NCI-H1417 (cell line): ENCODE measurements around the gene MACROH2A1.
"Not testable (repeated sequence)": the region's sequence is repeated elsewhere in the genome, so short reads cannot be mapped to it uniquely, and the experiment has no call there.

Source experiments
- DNase-seq, 3 experiments: peaks; one replicate each; lab custom pipeline; 2025; lab: John Stamatoyannopoulos, UW

MACROH2A1 gene

GRCh38 chr5:135377751-135378680 lies 21.0 kb downstream of the MACROH2A1 start:
- no peak for DNase-seq

GRCh38 chr5:135376961-135377624 lies 21.9 kb downstream of the MACROH2A1 start:
- DNase-seq, result no peak

- no peak for DNase-seq
Observed at GRCh38 chr5:135375040-135375793, 23.8 kb downstream of the MACROH2A1 start.

GRCh38 chr5:135373736-135374515 lies 25.1 kb downstream of the MACROH2A1 start:
- peak in 1 of 3 experiments; percentile 12 for DNase-seq

GRCh38 chr5:135372654-135373381 lies 26.2 kb downstream of the MACROH2A1 start:
- DNase-seq, result no peak

- DNase-seq, result no peak
Observed at GRCh38 chr5:135371622-135372232, 27.3 kb downstream of the MACROH2A1 start.

GRCh38 chr5:135369952-135370351 lies 29.1 kb downstream of the MACROH2A1 start:
- DNase-seq, result no peak

GRCh38 chr5:135367554-135367953 lies 31.5 kb downstream of the MACROH2A1 start:
- no peak for DNase-seq

- DNase-seq, result no peak
Observed at GRCh38 chr5:135367076-135367475, 32.0 kb downstream of the MACROH2A1 start.

- DNase-seq, result peak in 1 of 3 experiments; percentile 19
Observed at GRCh38 chr5:135365281-135365680, 33.8 kb downstream of the MACROH2A1 start.

GRCh38 chr5:135364421-135365262 lies 34.4 kb downstream of the MACROH2A1 start:
- DNase-seq, result peak in 2 of 3 experiments; percentile 46 to 83

- not testable (repeated sequence) for DNase-seq
Observed at GRCh38 chr5:135363342-135363741, 35.7 kb downstream of the MACROH2A1 start.

GRCh38 chr5:135362102-135362501 lies 36.9 kb downstream of the MACROH2A1 start:
- DNase-seq, result no peak

- DNase-seq, result no peak
Observed at GRCh38 chr5:135360278-135361274, 38.5 kb downstream of the MACROH2A1 start.

- peak in 1 of 3 experiments; percentile 14 for DNase-seq
Observed at GRCh38 chr5:135359374-135360165, 39.5 kb downstream of the MACROH2A1 start.

GRCh38 chr5:135357685-135358084 lies 41.3 kb downstream of the MACROH2A1 start:
- DNase-seq, result no peak
